Measurements from ENCODE around the gene CIB4. TPM values are rescaled to one million over a fixed set of nuclear protein-coding genes. Genes with fewer than 3 reads are reported as not detected.

Gene CIB4
- total RNA-seq, 4 donors from 2014 or later, result not detected

DNA sequence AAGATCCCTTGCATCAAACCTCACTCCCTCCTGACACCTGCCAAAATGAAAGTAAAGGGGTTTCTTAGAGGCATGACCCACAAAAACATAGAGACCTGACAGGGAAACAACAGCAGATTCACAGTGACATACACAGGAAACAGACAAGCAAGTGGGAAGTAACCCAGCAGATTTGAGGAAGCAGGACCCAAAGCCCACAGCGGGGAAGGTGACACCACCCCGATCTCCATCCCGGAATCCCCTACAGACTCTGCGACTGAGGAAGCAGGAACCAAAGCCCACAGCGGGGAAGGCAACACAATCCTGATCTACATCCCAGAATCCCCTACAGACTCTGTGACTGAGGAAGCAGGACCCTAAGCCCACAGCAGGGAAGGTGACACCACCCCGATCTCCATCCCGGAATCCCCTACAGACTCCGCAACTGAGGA, 21.6 kb downstream of the CIB4 start:
- H3K27me3 ChIP-seq, result peaks cover 4% of the 10 kb centered on the region
- H3K4me3 ChIP-seq, result no peak overlapping the region
- in situ Hi-C loops (cut with MboI; ENCODE audit: low pct_ligation_motif_present in 1 of 4, low pct_unique_long_range_greater_than_20kb in 1 of 4, low sequenced_read_pairs in 3 of 4) (loop anchor here in 1 of 4 donors (25.0 kb wide), 1 partner anchor 118 kb away; no protein-coding TSS in a partner anchor), intact Hi-C loops (cut with DNase I; ENCODE audit: low total_unique reads) (no loop called here)
- 59% methylated on average over 8 of the region's 8 CpGs; no CpG with 5 or more reads in 1 of the 2 donors for WGBS, 2 donors (ENCODE audit: low coverage in 1 of 2)
- H3K36me3 ChIP-seq, result no peaks in the 10 kb centered on the region
- no peak overlapping the region for H3K27ac ChIP-seq
- no peaks in the 10 kb centered on the region for H3K9me3 ChIP-seq
- peaks cover 0 to 9% (median 2%) of the 10 kb centered on the region in 4 donors for H3K4me1 ChIP-seq
- DNase-seq, result no peak
- TF ChIP-seq POLR2A (IDR thresholded peaks at IDR 0.05) (no peak), POLR2AphosphoS5 (IDR thresholded peaks at IDR 0.05) (no peak), EP300 (IDR thresholded peaks at IDR 0.05; ENCODE audit: low read depth) (no peak)
- TF ChIP-seq, protein P1, sequence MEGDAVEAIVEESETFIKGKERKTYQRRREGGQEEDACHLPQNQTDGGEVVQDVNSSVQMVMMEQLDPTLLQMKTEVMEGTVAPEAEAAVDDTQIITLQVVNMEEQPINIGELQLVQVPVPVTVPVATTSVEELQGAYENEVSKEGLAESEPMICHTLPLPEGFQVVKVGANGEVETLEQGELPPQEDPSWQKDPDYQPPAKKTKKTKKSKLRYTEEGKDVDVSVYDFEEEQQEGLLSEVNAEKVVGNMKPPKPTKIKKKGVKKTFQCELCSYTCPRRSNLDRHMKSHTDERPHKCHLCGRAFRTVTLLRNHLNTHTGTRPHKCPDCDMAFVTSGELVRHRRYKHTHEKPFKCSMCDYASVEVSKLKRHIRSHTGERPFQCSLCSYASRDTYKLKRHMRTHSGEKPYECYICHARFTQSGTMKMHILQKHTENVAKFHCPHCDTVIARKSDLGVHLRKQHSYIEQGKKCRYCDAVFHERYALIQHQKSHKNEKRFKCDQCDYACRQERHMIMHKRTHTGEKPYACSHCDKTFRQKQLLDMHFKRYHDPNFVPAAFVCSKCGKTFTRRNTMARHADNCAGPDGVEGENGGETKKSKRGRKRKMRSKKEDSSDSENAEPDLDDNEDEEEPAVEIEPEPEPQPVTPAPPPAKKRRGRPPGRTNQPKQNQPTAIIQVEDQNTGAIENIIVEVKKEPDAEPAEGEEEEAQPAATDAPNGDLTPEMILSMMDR (IDR thresholded peaks at IDR 0.05), result no peak

DNA sequence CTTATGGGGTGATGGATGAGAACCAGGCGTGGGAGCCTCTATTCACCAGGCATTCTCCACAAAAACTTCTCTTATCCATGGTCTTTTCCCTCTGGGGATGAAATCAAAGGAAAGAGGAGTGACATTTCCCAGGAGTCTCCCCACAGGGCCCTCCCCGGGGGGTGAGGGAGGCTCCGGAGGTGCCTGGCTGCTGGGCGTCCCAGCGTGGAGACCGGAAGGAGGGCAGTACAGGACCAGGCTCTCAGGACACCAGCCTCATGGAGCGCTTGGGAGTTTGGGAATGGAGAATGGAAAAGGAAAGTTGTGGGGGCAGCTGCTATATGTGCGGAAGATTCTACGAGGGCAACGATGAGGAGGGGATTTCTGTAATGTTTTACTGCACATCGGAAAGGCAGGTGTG, 22.1 kb downstream of the CIB4 start:
- no peak for DNase-seq
- Histone ChIP-seq H3K4me3 (no peak overlapping the region), H3K9me3 (no peaks in the 10 kb centered on the region), H3K4me1 (peaks cover 0 to 13% (median 5%) of the 10 kb centered on the region in 4 donors), H3K27me3 (peaks cover 4% of the 10 kb centered on the region), H3K27ac (no peak overlapping the region), H3K36me3 (no peaks in the 10 kb centered on the region)
- WGBS, 2 donors (ENCODE audit: low coverage in 1 of 2), result 82 to 88% methylated on average over 3 to 11 of the region's 11 CpGs
- in situ Hi-C loops (cut with MboI; ENCODE audit: low pct_ligation_motif_present in 1 of 4, low pct_unique_long_range_greater_than_20kb in 1 of 4, low sequenced_read_pairs in 3 of 4) (loop anchor here in 1 of 4 donors (25.0 kb wide), 1 partner anchor 118 kb away; no protein-coding TSS in a partner anchor), intact Hi-C loops (cut with DNase I; ENCODE audit: low total_unique reads) (no loop called here)
- TF ChIP-seq, protein P1 (IDR thresholded peaks at IDR 0.05), result no peak

DNA sequence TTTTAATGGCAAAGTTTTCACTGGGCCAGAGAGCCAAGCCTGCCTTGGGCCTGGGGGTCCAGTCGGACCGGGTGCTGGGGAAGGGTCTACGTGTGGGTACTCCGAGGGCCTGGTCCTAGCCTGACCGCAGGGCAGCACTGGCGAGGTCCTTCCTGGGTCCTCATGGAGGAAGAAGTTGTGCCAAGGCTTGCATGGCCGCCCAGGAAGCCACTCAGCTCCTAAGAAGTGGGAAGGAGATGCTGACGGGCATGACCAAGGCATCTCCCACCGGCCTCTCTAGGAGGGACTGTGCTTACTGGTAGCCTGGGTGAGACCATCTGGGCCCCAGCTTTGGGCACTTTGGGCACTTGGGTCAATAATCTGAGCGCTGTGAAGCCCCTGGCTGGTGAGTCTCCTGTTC, 22.6 kb downstream of the CIB4 start:
- in situ Hi-C loops (cut with MboI; ENCODE audit: low pct_ligation_motif_present in 1 of 4, low pct_unique_long_range_greater_than_20kb in 1 of 4, low sequenced_read_pairs in 3 of 4) (loop anchor here in 1 of 4 donors (25.0 kb wide), 1 partner anchor 119 kb away; no protein-coding TSS in a partner anchor), intact Hi-C loops (cut with DNase I; ENCODE audit: low total_unique reads) (no loop called here)
- H3K4me3 ChIP-seq, result no peak overlapping the region
- peaks cover 4% of the 10 kb centered on the region for H3K27me3 ChIP-seq
- no peaks in the 10 kb centered on the region for H3K36me3 ChIP-seq
- H3K27ac ChIP-seq, result no peak overlapping the region
- 85 to 88% methylated on average over 4 to 10 of the region's 10 CpGs for WGBS, 2 donors (ENCODE audit: low coverage in 1 of 2)
- TF ChIP-seq, protein P1 (IDR thresholded peaks at IDR 0.05), result no peak
- no peak for TF ChIP-seq POLR2A (IDR thresholded peaks at IDR 0.05)
- no peak for TF ChIP-seq POLR2AphosphoS5 (IDR thresholded peaks at IDR 0.05)
- TF ChIP-seq EP300 (IDR thresholded peaks at IDR 0.05; ENCODE audit: low read depth), result no peak
- no peaks in the 10 kb centered on the region for H3K9me3 ChIP-seq
- DNase-seq, result no peak
- peaks cover 0 to 14% (median 9%) of the 10 kb centered on the region in 4 donors for H3K4me1 ChIP-seq

DNA sequence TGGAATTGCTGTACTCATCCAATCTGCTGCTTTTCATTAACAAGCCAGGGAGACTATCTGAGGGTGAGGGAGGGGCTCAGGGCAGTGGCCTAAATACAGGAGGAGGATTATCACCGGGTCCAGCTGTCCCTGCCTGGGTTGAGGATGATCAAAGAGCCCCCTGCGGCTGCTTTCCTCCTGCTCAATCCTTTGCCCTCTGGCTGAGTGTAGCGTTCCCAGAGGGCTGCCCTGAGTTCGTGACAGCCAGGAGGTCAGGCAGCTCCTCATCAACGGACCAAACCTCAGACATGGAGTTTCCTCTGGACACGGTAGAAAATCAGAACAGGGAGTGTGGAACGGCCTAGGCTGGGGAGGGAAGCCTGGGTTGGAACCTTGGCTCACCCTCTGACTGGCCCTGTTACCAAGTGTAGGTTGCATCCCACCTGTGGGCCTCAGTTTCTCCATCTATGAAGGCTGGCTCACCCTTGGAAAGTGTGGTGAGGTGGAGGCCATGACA, 23.5 kb downstream of the CIB4 start:
- in situ Hi-C loops (cut with MboI; ENCODE audit: low pct_ligation_motif_present in 1 of 4, low pct_unique_long_range_greater_than_20kb in 1 of 4, low sequenced_read_pairs in 3 of 4) (loop anchor here in 1 of 4 donors (25.0 kb wide), 1 partner anchor 120 kb away; no protein-coding TSS in a partner anchor), intact Hi-C loops (cut with DNase I; ENCODE audit: low total_unique reads) (no loop called here)

More for the DNA sequence above, 23.5 kb downstream of the CIB4 start:
- no peaks in the 10 kb centered on the region for H3K9me3 ChIP-seq
- H3K27ac ChIP-seq, result no peak overlapping the region
- H3K27me3 ChIP-seq, result peaks cover 4% of the 10 kb centered on the region
- no peak for DNase-seq
- peaks cover 0 to 23% (median 11%) of the 10 kb centered on the region in 4 donors for H3K4me1 ChIP-seq
- TF ChIP-seq, protein P1 (IDR thresholded peaks at IDR 0.05), result no peak
- TF ChIP-seq POLR2A (IDR thresholded peaks at IDR 0.05) (no peak), POLR2AphosphoS5 (IDR thresholded peaks at IDR 0.05) (no peak), EP300 (IDR thresholded peaks at IDR 0.05; ENCODE audit: low read depth) (no peak)
- H3K4me3 ChIP-seq, result no peak overlapping the region
- 84% methylated on average over 7 of the region's 7 CpGs; no CpG with 5 or more reads in 1 of the 2 donors for WGBS, 2 donors (ENCODE audit: low coverage in 1 of 2)
- H3K36me3 ChIP-seq, result no peaks in the 10 kb centered on the region

Data from transverse colon (tissue), 4 donors.